Brain microvascular endothelial cell (primary cell): ENCODE measurements around the gene ANKRD23.

Source experiments
- DNase-seq: peaks from one replicate; pipeline ENCODE4 v3.0.0-alpha.2; 2020
- H3K27ac ChIP-seq: fragments of 250-450 bp; sonication (Bioruptor Pico); 2 replicates; pipeline ENCODE4 v1.5.1; 2020; ENCODE audit warnings: mild to moderate bottlenecking, moderate library complexity
- H3K27me3 ChIP-seq: fragments of 250-450 bp; sonication (Bioruptor Pico); replicated peaks from 2 replicates; pipeline ENCODE4 v1.5.1; 2020; ENCODE audit warnings: mild to moderate bottlenecking
- H3K36me3 ChIP-seq: fragments of 250-450 bp; sonication (Bioruptor Pico); replicated peaks from 2 replicates; pipeline ENCODE4 v1.5.1; 2020; ENCODE audit warnings: mild to moderate bottlenecking
- H3K4me3 ChIP-seq: 2 replicates; pipeline ENCODE4 v1.5.1; 2011; ENCODE audit warnings: low read depth, mild to moderate bottlenecking, control low read depth, low read length, moderate library complexity
- in situ Hi-C: cut with HindIII; loops from 2 replicates; pipeline ENCODE4 v1.10.0; 2017; ENCODE audit warnings: low sequenced_read_pairs, low pct_ligation_motif_present
- TF ChIP-seq, protein P1 (sequence below): IDR thresholded peaks from 2 replicates; pipeline ENCODE4 v1.5.1; 2011; ENCODE audit warnings: low read depth, mild to moderate bottlenecking, moderate library complexity, low read length, control low read depth, inconsistent platforms; ENCODE audit errors: missing control alignments

ANKRD23 gene

DNA sequence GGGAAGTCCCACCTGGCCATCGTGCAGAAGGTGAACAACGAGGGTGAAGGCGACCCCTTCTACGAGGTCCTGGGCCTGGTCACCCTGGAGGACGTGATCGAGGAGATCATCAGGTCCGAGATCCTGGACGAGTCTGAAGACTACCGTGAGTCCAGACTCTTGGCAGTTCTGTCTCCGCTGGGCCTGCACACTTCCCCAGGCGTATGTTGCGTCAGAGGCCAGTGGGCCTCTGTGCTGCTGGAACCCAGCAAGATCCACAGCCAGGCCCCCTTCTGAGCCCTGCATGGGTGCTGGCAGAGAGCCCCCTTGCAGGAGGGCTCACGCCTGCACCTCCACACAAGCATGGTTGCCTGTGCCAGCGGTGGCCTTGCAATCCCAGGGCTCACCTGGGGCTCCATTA is 18.8 kb downstream of the ANKRD23 start:
- TF ChIP-seq, protein P1, sequence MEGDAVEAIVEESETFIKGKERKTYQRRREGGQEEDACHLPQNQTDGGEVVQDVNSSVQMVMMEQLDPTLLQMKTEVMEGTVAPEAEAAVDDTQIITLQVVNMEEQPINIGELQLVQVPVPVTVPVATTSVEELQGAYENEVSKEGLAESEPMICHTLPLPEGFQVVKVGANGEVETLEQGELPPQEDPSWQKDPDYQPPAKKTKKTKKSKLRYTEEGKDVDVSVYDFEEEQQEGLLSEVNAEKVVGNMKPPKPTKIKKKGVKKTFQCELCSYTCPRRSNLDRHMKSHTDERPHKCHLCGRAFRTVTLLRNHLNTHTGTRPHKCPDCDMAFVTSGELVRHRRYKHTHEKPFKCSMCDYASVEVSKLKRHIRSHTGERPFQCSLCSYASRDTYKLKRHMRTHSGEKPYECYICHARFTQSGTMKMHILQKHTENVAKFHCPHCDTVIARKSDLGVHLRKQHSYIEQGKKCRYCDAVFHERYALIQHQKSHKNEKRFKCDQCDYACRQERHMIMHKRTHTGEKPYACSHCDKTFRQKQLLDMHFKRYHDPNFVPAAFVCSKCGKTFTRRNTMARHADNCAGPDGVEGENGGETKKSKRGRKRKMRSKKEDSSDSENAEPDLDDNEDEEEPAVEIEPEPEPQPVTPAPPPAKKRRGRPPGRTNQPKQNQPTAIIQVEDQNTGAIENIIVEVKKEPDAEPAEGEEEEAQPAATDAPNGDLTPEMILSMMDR = no peak
- DNase-seq = no peak
- in situ Hi-C loops = no loop called here
- H3K36me3 ChIP-seq = no peaks in the 10 kb centered on the region
- H3K27me3 ChIP-seq = no peaks in the 10 kb centered on the region
- H3K27ac ChIP-seq = no peak overlapping the region
- H3K4me3 ChIP-seq = no peak overlapping the region

DNA sequence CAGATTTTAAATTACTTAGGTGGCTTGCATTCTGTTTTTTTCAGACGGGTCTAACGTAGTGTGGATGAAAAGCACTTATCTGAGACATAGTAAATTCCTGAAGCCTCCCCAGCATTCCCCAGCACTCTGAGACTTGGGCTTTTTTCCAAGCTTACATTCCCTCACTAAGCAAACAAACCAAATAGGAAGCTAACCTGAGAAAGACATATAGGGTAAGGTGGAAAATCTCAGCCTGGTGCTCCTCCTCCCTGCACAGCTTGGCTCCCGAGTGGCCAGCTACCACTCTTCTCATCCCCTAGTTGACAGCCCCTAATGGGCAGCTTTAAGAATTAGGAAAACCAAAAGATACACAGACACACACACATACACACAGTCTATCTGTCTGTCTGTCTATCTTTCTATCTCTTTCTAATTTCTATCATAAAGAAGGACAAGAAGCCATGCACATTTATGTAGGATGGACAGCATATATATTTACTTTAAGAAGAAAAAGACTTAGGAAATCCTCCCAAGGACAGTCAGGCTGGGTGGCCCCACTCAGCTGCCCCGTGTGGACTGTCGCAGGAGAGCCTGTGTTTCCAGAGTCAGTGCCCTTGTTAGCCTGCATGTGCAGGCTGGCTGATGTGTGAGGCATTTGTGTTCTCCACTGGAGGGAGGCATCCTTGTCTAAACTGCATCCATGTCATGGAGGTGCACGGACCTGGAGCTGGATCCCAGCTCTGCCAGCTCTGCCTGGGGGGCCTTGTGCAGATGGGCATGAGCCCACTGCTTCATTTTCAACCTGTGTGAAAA is 19.5 kb downstream of the ANKRD23 start:
- in situ Hi-C loops = no loop called here
- DNase-seq = peak; percentile 25
- H3K4me3 ChIP-seq = no peak overlapping the region
- H3K27me3 ChIP-seq = no peaks in the 10 kb centered on the region
- H3K36me3 ChIP-seq = no peaks in the 10 kb centered on the region
- TF ChIP-seq, protein P1 = no peak
- no peak overlapping the region for H3K27ac ChIP-seq

DNA sequence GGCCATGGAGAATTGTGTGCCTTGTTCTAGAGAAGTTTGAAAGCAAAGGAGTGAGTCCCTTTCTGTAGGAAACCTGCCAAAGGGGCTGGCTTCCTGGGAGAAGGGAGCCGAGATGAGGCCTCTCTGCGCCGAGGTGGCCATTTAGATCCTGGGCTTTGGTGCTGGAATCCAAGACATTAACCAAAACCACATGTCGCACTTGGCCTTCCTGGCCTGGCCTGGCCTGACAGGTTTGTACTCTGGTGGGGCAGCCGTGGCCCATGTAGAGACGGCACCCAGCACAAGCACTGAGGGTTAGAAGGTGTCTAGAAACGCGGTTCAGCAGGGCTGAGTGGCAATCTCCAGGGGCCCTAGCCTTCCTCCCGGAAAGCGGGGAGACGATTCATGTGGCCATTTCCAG is 20.6 kb downstream of the ANKRD23 start:
- DNase-seq = no peak
- H3K36me3 ChIP-seq = no peaks in the 10 kb centered on the region

DNA sequence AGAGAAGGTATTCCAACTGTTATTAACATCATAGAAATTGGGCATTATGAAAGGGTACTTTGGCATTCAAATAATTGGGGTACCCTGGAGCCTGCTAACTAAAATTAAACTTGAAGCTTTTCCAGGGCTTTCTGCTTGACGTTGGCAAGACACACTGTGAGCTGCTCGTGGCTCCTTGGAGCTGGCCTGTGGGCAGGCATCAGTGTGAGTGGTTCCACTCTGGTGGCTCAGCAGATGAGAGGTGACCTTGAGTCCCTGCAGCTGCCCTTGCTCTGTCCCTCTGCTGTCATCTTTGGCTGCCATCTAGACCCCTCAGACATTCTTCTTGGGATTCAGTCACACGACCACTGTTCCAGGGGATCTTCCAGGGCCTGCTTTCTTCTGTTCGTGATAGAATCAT is 21.0 kb downstream of the ANKRD23 start:
- TF ChIP-seq, protein P1 = no peak
- in situ Hi-C loops = no loop called here
- Histone ChIP-seq H3K36me3 (no peaks in the 10 kb centered on the region), H3K27me3 (no peaks in the 10 kb centered on the region), H3K4me3 (no peak overlapping the region), H3K27ac (no peak overlapping the region)
- no peak for DNase-seq

More for the DNA sequence above, 20.6 kb downstream of the ANKRD23 start:
- Histone ChIP-seq H3K4me3 (no peak overlapping the region), H3K27ac (no peak overlapping the region), H3K27me3 (no peaks in the 10 kb centered on the region)
- in situ Hi-C loops = no loop called here
- TF ChIP-seq, protein P1 = no peak

DNA sequence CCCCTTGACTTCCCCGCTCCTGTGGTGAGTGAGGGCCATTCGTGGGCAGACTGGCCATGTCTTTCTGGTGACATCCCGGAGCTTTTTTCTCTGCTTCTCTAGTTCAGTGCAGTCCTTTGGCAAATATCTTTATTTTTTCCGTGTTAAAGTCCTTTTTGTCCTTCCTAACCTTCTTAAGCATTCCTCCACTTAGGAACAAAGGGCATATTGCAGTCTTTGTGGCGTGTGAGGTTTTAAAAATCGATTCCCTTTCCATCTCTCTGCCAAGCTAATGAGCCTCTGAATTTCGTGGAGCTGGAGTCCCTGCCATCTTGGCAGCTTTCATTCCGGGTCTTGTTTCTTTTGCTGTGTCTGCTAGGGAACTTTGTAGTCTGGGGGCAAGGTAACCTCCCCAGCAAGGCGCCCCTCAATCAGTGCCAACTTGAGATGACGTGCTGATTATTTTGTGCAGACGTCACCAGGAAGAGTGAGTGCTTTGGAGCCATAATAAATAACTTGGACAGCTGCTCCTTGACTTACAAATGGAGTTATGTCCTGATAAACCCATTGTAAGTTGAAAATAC is 22.6 kb downstream of the ANKRD23 start:
- in situ Hi-C loops = no loop called here
- DNase-seq = no peak
- no peaks in the 10 kb centered on the region for H3K36me3 ChIP-seq
- H3K4me3 ChIP-seq = no peak overlapping the region
- TF ChIP-seq, protein P1 = no peak
- no peaks in the 10 kb centered on the region for H3K27me3 ChIP-seq
- H3K27ac ChIP-seq = no peak overlapping the region
